T follicular helper cell (primary cell): ENCODE results near the gene CMTR1.

Source experiments
- DNase-seq: peaks from one replicate; pipeline ENCODE4 v3.0.0-alpha.2; 2020; ENCODE audit warnings: low read depth

CMTR1 gene

GRCh38 chr6:37512400-37513011, 79.5 kb downstream of the CMTR1 start:
- no peak for DNase-seq

- no peak for DNase-seq
Observed at GRCh38 chr6:37513155-37513554, 80.1 kb downstream of the CMTR1 start.

GRCh38 chr6:37513576-37513975, 80.6 kb downstream of the CMTR1 start:
- DNase-seq: no peak

- DNase-seq: no peak
Observed at GRCh38 chr6:37514321-37514771, 81.3 kb downstream of the CMTR1 start.

GRCh38 chr6:37514837-37515236, 81.8 kb downstream of the CMTR1 start:
- DNase-seq: no peak

GRCh38 chr6:37515712-37516075, 82.7 kb downstream of the CMTR1 start:
- DNase-seq: no peak

- peak; percentile 91 for DNase-seq
Observed at GRCh38 chr6:37516076-37516919, 83.3 kb downstream of the CMTR1 start.

- no peak for DNase-seq
Observed at GRCh38 chr6:37516920-37517405, 83.9 kb downstream of the CMTR1 start.

- peak; percentile 73 for DNase-seq
Observed at GRCh38 chr6:37517411-37517812, 84.4 kb downstream of the CMTR1 start.

GRCh38 chr6:37518116-37518515, 85.1 kb downstream of the CMTR1 start:
- DNase-seq: no peak

GRCh38 chr6:37519461-37519860, 86.4 kb downstream of the CMTR1 start:
- DNase-seq: no peak

GRCh38 chr6:37520926-37521325, 87.9 kb downstream of the CMTR1 start:
- no peak for DNase-seq

GRCh38 chr6:37521674-37522073, 88.7 kb downstream of the CMTR1 start:
- no peak for DNase-seq

- no peak for DNase-seq
Observed at GRCh38 chr6:37522836-37523235, 89.8 kb downstream of the CMTR1 start.

- no peak for DNase-seq
Observed at GRCh38 chr6:37523412-37523811, 90.4 kb downstream of the CMTR1 start.

- no peak for DNase-seq
Observed at GRCh38 chr6:37524025-37524969, 91.3 kb downstream of the CMTR1 start.

GRCh38 chr6:37524970-37525318, 91.9 kb downstream of the CMTR1 start:
- DNase-seq: no peak

- DNase-seq: no peak
Observed at GRCh38 chr6:37525460-37526357, 92.7 kb downstream of the CMTR1 start.

GRCh38 chr6:37528541-37528940, 95.5 kb downstream of the CMTR1 start:
- no peak for DNase-seq

GRCh38 chr6:37530297-37530696, 97.3 kb downstream of the CMTR1 start:
- DNase-seq: no peak

GRCh38 chr6:37531026-37531425, 98.0 kb downstream of the CMTR1 start:
- no peak for DNase-seq
